HCT116 (cell line): ENCODE data around the gene ADGRB2. TPM values are rescaled to one million over a fixed set of nuclear protein-coding genes. Genes with fewer than 3 reads are reported as not detected.

Source experiments
- ATAC-seq: fragments of 200-7000 bp; cut with Tn5 transposase; 2 replicates; pipeline ENCODE4 v1.9.1; 2020; ENCODE audit warnings: mild to moderate bottlenecking, moderate library complexity
- BruUV-seq: library from RNA; stranded (reverse); fragments of 400-500 nt; replicated peaks from 2 replicates; lab custom pipeline; 2021; lab: Mats Ljungman, UMichigan
- CTCF ChIA-PET: fragments of 300-600 bp; sonication (Branson Sonifier 250); formaldehyde crosslinking; loops from one replicate; lab custom pipeline; 2021; ENCODE audit warnings: antibody characterized with exemption; lab: Charles Lee
- POLR2A ChIA-PET: fragments of 300-600, 350-600 bp; sonication (Branson Sonifier 250); formaldehyde crosslinking; loops from one replicate; lab custom pipeline; 2021; ENCODE audit warnings: antibody characterized with exemption; lab: Charles Lee
- RAD21 ChIA-PET, 2 experiments: fragments of 300-600 bp; sonication (Branson Sonifier 250); formaldehyde crosslinking; loops; one replicate each; lab custom pipeline; 2023; ENCODE audit warnings: low total read pairs in 2 of 2; ENCODE audit not compliant: uncharacterized antibody in 2 of 2, unreplicated experiment in 2 of 2, low non-redundant PET in 1 of 2; lab: Charles Lee
- DNase-seq: peaks from one replicate; pipeline ENCODE4 v3.0.0-alpha.2; 2010; ENCODE audit warnings: low read depth, low spot score
- H2AFZ ChIP-seq: fragments of 200-600 bp; shearing (Covaris generic), sonication (generic); 2 replicates; pipeline ENCODE4 v1.6.1; 2017; ENCODE audit warnings: low read depth, mixed run types, mixed read lengths, antibody characterized with exemption, low read length; ENCODE audit not compliant: poor library complexity, severe bottlenecking
- H3K27ac ChIP-seq: 2 replicates; pipeline ENCODE4 v1.5.1; 2012; ENCODE audit warnings: low read depth, low read length
- H3K27me3 ChIP-seq: fragments of 200-600 bp; sonication (generic); 2 replicates; pipeline ENCODE4 v1.6.1; 2016; ENCODE audit warnings: mixed run types, low read length, mixed read lengths; ENCODE audit not compliant: insufficient read depth
- H3K36me3 ChIP-seq, 2 experiments: fragments of 200-500 bp in 1 of 2; fragments of 200-600 bp in 1 of 2; sonication (Bioruptor generic) in 1 of 2; sonication (generic) in 1 of 2; 2 replicates each; pipeline versions ENCODE4 v1.5.1 to v1.6.1; 2014 to 2016; ENCODE audit warnings: low read length in 2 of 2, inconsistent platforms in 1 of 2, mixed read lengths in 1 of 2, mixed run types in 1 of 2; ENCODE audit not compliant: insufficient read depth in 2 of 2, control insufficient read depth in 1 of 2
- H3K4me1 ChIP-seq, 2 experiments: fragments of 200-600 bp in 1 of 2; sonication (generic) in 1 of 2; 2 replicates each; pipeline versions ENCODE4 v1.5.1 to v1.6.1; 2012 to 2017; ENCODE audit warnings: low read length in 2 of 2, inconsistent platforms in 1 of 2, mild to moderate bottlenecking in 1 of 2, mixed read lengths in 1 of 2, mixed run types in 1 of 2, moderate library complexity in 1 of 2; ENCODE audit not compliant: insufficient read depth in 2 of 2, control insufficient read depth in 1 of 2
- H3K4me2 ChIP-seq: fragments of 200-600 bp; sonication (generic); 2 replicates; pipeline ENCODE4 v1.6.1; 2017; ENCODE audit warnings: mixed run types, low read length, mixed read lengths
- H3K4me3 ChIP-seq, 2 experiments: fragments of 200-600 bp in 1 of 2; sonication (generic) in 1 of 2; replicated peaks in 1 of 2; 2 replicates each; pipeline ENCODE4 v1.5.1; 2011 to 2016; ENCODE audit warnings: low read length in 2 of 2, control low read depth in 1 of 2, low read depth in 1 of 2, mild to moderate bottlenecking in 1 of 2, mixed read lengths in 1 of 2, mixed run types in 1 of 2
- H3K79me2 ChIP-seq: fragments of 200-600 bp; sonication (generic); 2 replicates; pipeline ENCODE4 v1.6.1; 2017; ENCODE audit warnings: mild to moderate bottlenecking, mixed run types, low read length, moderate library complexity, mixed read lengths; ENCODE audit not compliant: insufficient read depth
- H3K9ac ChIP-seq: fragments of 200-600 bp; sonication (generic); 2 replicates; pipeline ENCODE4 v1.6.1; 2016; ENCODE audit warnings: low read length, mixed read lengths
- H3K9me2 ChIP-seq: fragments of 200-600 bp; sonication (generic), shearing (Covaris generic); 2 replicates; pipeline ENCODE4 v1.6.1; 2017; ENCODE audit warnings: mixed run types, mild to moderate bottlenecking, moderate library complexity; ENCODE audit not compliant: insufficient read depth
- H3K9me3 ChIP-seq, 2 experiments: fragments of 200-500 bp in 1 of 2; fragments of 200-600 bp in 1 of 2; sonication (Bioruptor generic) in 1 of 2; sonication (generic) in 1 of 2; 2 replicates each; pipeline ENCODE4 v1.6.1; 2014 to 2017; ENCODE audit warnings: low read length in 2 of 2, mixed read lengths in 2 of 2, inconsistent platforms in 1 of 2, low read depth in 1 of 2, mild to moderate bottlenecking in 1 of 2, mixed run types in 1 of 2, moderate library complexity in 1 of 2; ENCODE audit not compliant: control insufficient read depth in 1 of 2, insufficient read depth in 1 of 2
- H4K20me1 ChIP-seq: fragments of 200-600 bp; sonication (generic), shearing (Covaris generic); 2 replicates; pipeline ENCODE4 v1.6.1; 2017; ENCODE audit warnings: mixed run types, mild to moderate bottlenecking, moderate library complexity; ENCODE audit not compliant: insufficient read depth
- ATF3 ChIP-seq: IDR thresholded peaks from 2 replicates; pipeline ENCODE4 v1.6.1; 2012
- CEBPB ChIP-seq: IDR thresholded peaks from 2 replicates; pipeline ENCODE4 v1.6.1; 2012; ENCODE audit warnings: low read depth
- CTCF ChIP-seq, 3 experiments: fragments of 200-600 bp in 1 of 3; sonication (generic) in 1 of 3; IDR thresholded peaks in 2 of 3; conservative IDR thresholded peaks in 1 of 3; 2 replicates each; pipeline ENCODE4 v1.5.1; 2012 to 2017; ENCODE audit warnings: low read depth in 2 of 3, low read length in 2 of 3, antibody characterized with exemption in 1 of 3, borderline replicate concordance in 1 of 3, control low read depth in 1 of 3, mild to moderate bottlenecking in 1 of 3, mixed read lengths in 1 of 3, mixed run types in 1 of 3, moderate library complexity in 1 of 3; ENCODE audit not compliant: insufficient read depth in 1 of 3
- ELF1 ChIP-seq: IDR thresholded peaks from 2 replicates; pipeline ENCODE4 v1.6.1; 2012; ENCODE audit warnings: low read depth, borderline replicate concordance
- EZH2phosphoT487 ChIP-seq: fragments of 200-600 bp; IDR thresholded peaks from 2 replicates; pipeline ENCODE4 v1.6.1; 2018; ENCODE audit warnings: antibody characterized with exemption, borderline replicate concordance
- FOSL1 ChIP-seq: IDR thresholded peaks from 2 replicates; pipeline ENCODE4 v1.6.1; 2012; ENCODE audit warnings: low read depth
- JUND ChIP-seq: IDR thresholded peaks from 2 replicates; pipeline ENCODE4 v1.6.1; 2012
- MAX ChIP-seq: IDR thresholded peaks from 2 replicates; pipeline ENCODE4 v1.6.1; 2012
- POLR2AphosphoS5 ChIP-seq: IDR thresholded peaks from 2 replicates; pipeline ENCODE4 v1.6.1; 2011; ENCODE audit warnings: mild to moderate bottlenecking, low read depth, low read length, moderate library complexity
- RAD21 ChIP-seq: IDR thresholded peaks from 2 replicates; pipeline ENCODE4 v1.6.1; 2012; ENCODE audit warnings: low read depth, mild to moderate bottlenecking
- TCF7L2 ChIP-seq: IDR thresholded peaks from 2 replicates; pipeline ENCODE4 v1.7.0; 2011; ENCODE audit warnings: borderline replicate concordance, inconsistent platforms; ENCODE audit not compliant: insufficient read depth, insufficient read length; ENCODE audit errors: extremely low read depth
- ZFX ChIP-seq: fragments of 450-650 bp; IDR thresholded peaks from 2 replicates; pipeline ENCODE4 v1.6.1; 2017
- ZNF274 ChIP-seq: fragments of 200-500 bp; sonication (Bioruptor generic); IDR thresholded peaks from 2 replicates; pipeline ENCODE4 v1.6.1; 2014; ENCODE audit warnings: mild to moderate bottlenecking, low read depth, low read length, inconsistent platforms
- intact Hi-C: fragments of 100-400 bp; cut with micrococcal nuclease; formaldehyde crosslinking; loops from 2 replicates; pipeline ENCODE4 v1.10.0; 2022
- total RNA-seq: library from RNA; stranded (reverse); gene quantifications from one replicate; pipeline ENCODE4 v1.2.1, GENCODE V29; 2021; ENCODE audit not compliant: unreplicated experiment

Gene ADGRB2
- total RNA-seq, 1 experiment from 2014 or later: 10.1 TPM

GRCh38 chr1:31768939-31769704 is 5.0 kb upstream of the ADGRB2 start:
- no peak overlapping the region for H2AFZ ChIP-seq
- ATAC-seq: no peak
- BruUV-seq: no TSS peak
- H3K27me3 ChIP-seq: no peaks in the 10 kb centered on the region
- no peak overlapping the region for H3K4me3 ChIP-seq
- intact Hi-C loops: no loop called here
- no peak overlapping the region for H3K9ac ChIP-seq
- ChIA-PET RAD21 (no interaction called here), POLR2A (no interaction called here), CTCF (interaction anchor here (0.9 kb wide), 1 partner anchor 20 kb away, joined by 4 read pairs; no protein-coding TSS in a partner anchor)
- H3K36me3 ChIP-seq: no peaks in the 10 kb centered on the region
- H3K27ac ChIP-seq: no peak overlapping the region
- H3K79me2 ChIP-seq: no peaks in the 10 kb centered on the region
- no peak for DNase-seq
- no peaks in the 10 kb centered on the region for H3K9me2 ChIP-seq
- peaks cover 13 to 17% of the 10 kb centered on the region in 2 experiments; a peak in 3 of 4 replicates for H3K4me1 ChIP-seq
- TF ChIP-seq ATF3 (no peak), MAX (no peak), FOSL1 (no peak), ZNF274 (no peak), POLR2AphosphoS5 (no peak), EZH2phosphoT487 (no peak), JUND (no peak), ELF1 (no peak), CTCF (IDR thresholded peaks at IDR 0.05 in 2 of 3, conservative IDR thresholded peaks at IDR 0.05 in 1 of 3; ENCODE audit: borderline replicate concordance in 1 of 3, insufficient read depth in 1 of 3, low read depth in 2 of 3, low read length in 2 of 3) (no peak), RAD21 (no peak), CEBPB (no peak), ZFX (no peak), TCF7L2 (no peak)
- H4K20me1 ChIP-seq: no peaks in the 10 kb centered on the region
- H3K4me2 ChIP-seq: no peak overlapping the region
- no peaks in the 10 kb centered on the region for H3K9me3 ChIP-seq
